PFSK-1 (cell line): ENCODE measurements around the gene SCNM1.

Source experiments
- POLR2AphosphoS5 ChIP-seq: IDR thresholded peaks from 2 replicates; pipeline ENCODE4 v1.6.1; 2012; ENCODE audit warnings: low read depth, mild to moderate bottlenecking, control low read depth, low read length, moderate library complexity
- SIN3A ChIP-seq: IDR thresholded peaks from 2 replicates; pipeline ENCODE4 v1.6.1; 2012; ENCODE audit warnings: mild to moderate bottlenecking, low read length, moderate library complexity, borderline replicate concordance; ENCODE audit not compliant: insufficient read depth
- TAF1 ChIP-seq: IDR thresholded peaks from 2 replicates; pipeline ENCODE4 v1.6.1; 2012; ENCODE audit warnings: low read length, control low read depth, borderline replicate concordance; ENCODE audit not compliant: insufficient read depth
- TF ChIP-seq, protein P1 (sequence below), 2 experiments: IDR thresholded peaks; 2 replicates each; pipeline versions ENCODE4 v1.6.1 to v1.8.0; 2011 to 2012; ENCODE audit warnings: low read depth in 2 of 2, low read length in 2 of 2, control low read depth in 1 of 2, inconsistent platforms in 1 of 2, mild to moderate bottlenecking in 1 of 2, moderate library complexity in 1 of 2; ENCODE audit not compliant: insufficient read depth in 1 of 2

DNA sequence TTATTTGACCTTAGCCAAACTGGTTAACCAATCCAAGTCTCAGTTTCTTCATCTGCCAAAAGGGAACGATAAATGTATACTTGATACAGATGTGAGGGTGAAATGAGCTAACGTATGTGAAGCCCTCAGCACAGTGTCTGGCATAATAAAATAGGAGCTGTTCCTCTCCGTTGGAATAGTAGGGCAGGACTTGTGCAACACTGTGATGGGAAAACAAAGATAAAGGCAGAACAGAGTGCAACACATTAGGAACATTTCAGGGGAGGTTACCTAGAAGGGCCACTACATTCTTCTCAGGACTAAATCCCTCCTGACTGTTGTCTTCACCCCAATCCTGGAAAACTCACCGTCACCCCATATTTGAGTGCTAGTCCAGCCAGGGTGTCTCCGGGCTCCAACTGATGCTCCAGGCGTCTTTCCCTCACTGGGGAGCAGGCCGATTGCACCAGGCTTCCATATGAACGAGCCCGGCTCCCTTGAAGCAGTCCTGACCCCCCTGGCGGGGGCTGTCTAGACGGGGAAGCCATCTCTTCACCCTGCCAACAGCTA lies 1.1 kb upstream of the SCNM1 start:
- TF ChIP-seq, protein P1, sequence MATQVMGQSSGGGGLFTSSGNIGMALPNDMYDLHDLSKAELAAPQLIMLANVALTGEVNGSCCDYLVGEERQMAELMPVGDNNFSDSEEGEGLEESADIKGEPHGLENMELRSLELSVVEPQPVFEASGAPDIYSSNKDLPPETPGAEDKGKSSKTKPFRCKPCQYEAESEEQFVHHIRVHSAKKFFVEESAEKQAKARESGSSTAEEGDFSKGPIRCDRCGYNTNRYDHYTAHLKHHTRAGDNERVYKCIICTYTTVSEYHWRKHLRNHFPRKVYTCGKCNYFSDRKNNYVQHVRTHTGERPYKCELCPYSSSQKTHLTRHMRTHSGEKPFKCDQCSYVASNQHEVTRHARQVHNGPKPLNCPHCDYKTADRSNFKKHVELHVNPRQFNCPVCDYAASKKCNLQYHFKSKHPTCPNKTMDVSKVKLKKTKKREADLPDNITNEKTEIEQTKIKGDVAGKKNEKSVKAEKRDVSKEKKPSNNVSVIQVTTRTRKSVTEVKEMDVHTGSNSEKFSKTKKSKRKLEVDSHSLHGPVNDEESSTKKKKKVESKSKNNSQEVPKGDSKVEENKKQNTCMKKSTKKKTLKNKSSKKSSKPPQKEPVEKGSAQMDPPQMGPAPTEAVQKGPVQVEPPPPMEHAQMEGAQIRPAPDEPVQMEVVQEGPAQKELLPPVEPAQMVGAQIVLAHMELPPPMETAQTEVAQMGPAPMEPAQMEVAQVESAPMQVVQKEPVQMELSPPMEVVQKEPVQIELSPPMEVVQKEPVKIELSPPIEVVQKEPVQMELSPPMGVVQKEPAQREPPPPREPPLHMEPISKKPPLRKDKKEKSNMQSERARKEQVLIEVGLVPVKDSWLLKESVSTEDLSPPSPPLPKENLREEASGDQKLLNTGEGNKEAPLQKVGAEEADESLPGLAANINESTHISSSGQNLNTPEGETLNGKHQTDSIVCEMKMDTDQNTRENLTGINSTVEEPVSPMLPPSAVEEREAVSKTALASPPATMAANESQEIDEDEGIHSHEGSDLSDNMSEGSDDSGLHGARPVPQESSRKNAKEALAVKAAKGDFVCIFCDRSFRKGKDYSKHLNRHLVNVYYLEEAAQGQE (IDR thresholded peaks at IDR 0.05; ENCODE audit: insufficient read depth in 1 of 2, low read depth in 2 of 2, low read length in 2 of 2): no peak
- TF ChIP-seq POLR2AphosphoS5 (no peak), SIN3A (no peak), TAF1 (no peak)
